ENCODE measurements around the gene CHCHD6.

CHCHD6 gene

GRCh38 chr3:126946405-126946804, 242.4 kb downstream of the CHCHD6 start:
- DNase-seq: no peak

- DNase-seq: no peak
Observed at GRCh38 chr3:126947429-126947828, 243.4 kb downstream of the CHCHD6 start.

GRCh38 chr3:126948980-126949535, 245.0 kb downstream of the CHCHD6 start:
- no peak for DNase-seq

- DNase-seq: no peak
Observed at GRCh38 chr3:126951561-126951960, 247.5 kb downstream of the CHCHD6 start.

- no peak for DNase-seq
Observed at GRCh38 chr3:126952261-126952982, 248.4 kb downstream of the CHCHD6 start.

GRCh38 chr3:126952983-126953660, 249.1 kb downstream of the CHCHD6 start:
- DNase-seq: no peak

- DNase-seq: no peak
Observed at GRCh38 chr3:126954141-126954842, 250.3 kb downstream of the CHCHD6 start.

- no peak for DNase-seq
Observed at GRCh38 chr3:126955004-126955790, 251.2 kb downstream of the CHCHD6 start.

GRCh38 chr3:126956361-126956760, 252.3 kb downstream of the CHCHD6 start:
- DNase-seq: no peak

GRCh38 chr3:126956866-126957650, 253.0 kb downstream of the CHCHD6 start:
- DNase-seq: no peak

GRCh38 chr3:126957776-126958637, 254.0 kb downstream of the CHCHD6 start:
- no peak for DNase-seq

GRCh38 chr3:126958638-126959085, 254.6 kb downstream of the CHCHD6 start:
- DNase-seq: no peak

- DNase-seq: no peak
Observed at GRCh38 chr3:126959136-126959920, 255.3 kb downstream of the CHCHD6 start.

- DNase-seq: no peak
Observed at GRCh38 chr3:126959921-126960603, 256.0 kb downstream of the CHCHD6 start.

- no peak for DNase-seq
Observed at GRCh38 chr3:126960604-126960995, 256.6 kb downstream of the CHCHD6 start.

GRCh38 chr3:126961191-126961790, 257.3 kb downstream of the CHCHD6 start:
- no peak for DNase-seq

- no peak for DNase-seq
Observed at GRCh38 chr3:126961791-126962461, 257.9 kb downstream of the CHCHD6 start.

GRCh38 chr3:126962756-126963155, 258.7 kb downstream of the CHCHD6 start:
- no peak for DNase-seq
